Gastroesophageal sphincter (tissue), 3 donors: ENCODE data around the gene CDH4.

Source experiments
- CTCF ChIP-seq, 4 experiments: fragments of 200-600 bp in 2 of 4; fragments of 450-650 bp in 2 of 4; sonication (generic) in 1 of 4; IDR thresholded peaks; one replicate each; pipeline ENCODE4 v1.5.1; 2017 to 2019; ENCODE audit warnings: antibody characterized with exemption in 4 of 4, mild to moderate bottlenecking in 2 of 4, moderate library complexity in 2 of 4
- POLR2A ChIP-seq, 2 donors: fragments of 450-650 bp; IDR thresholded peaks; one replicate each; pipeline ENCODE4 v1.6.1; 2017; ENCODE audit warnings: antibody characterized with exemption in 2 of 2, mild to moderate bottlenecking in 2 of 2, moderate library complexity in 1 of 2

- TF ChIP-seq POLR2A (IDR thresholded peaks at IDR 0.05): no peak
- no peak for TF ChIP-seq CTCF (IDR thresholded peaks at IDR 0.05)
These were observed 297.8 kb downstream of the CDH4 start for GRCh38 chr20:61549865-61550264.
